GM19455 (cell line): ENCODE results near the gene NRXN3.

ENCODE experiments used
- ATAC-seq: cut with Tn5 transposase; IDR thresholded peaks from one replicate; pipeline ENCODE4 v1.9.1; 2021; ENCODE audit not compliant: unreplicated experiment

The NRXN3 gene

DNA sequence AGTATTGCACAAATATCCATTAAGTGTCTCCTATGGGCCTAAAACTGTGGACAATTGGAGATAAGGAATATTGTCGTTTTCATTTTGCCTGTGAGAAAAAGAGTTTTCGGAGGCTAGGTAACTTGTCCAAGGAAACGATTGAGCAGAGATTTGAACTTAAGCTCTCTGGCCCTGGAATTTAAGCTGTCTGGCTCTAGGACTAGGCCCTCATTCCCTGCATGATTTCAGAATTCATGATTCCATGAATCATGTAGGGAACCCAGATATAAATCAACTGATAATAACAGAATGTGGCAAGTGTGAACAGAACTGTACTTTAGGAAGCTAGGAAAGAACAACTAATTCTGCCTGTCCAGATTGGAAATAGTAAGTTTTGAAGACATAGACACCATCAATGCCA is 1100.2 kb downstream of the NRXN3 start:
- ATAC-seq = no peak

DNA sequence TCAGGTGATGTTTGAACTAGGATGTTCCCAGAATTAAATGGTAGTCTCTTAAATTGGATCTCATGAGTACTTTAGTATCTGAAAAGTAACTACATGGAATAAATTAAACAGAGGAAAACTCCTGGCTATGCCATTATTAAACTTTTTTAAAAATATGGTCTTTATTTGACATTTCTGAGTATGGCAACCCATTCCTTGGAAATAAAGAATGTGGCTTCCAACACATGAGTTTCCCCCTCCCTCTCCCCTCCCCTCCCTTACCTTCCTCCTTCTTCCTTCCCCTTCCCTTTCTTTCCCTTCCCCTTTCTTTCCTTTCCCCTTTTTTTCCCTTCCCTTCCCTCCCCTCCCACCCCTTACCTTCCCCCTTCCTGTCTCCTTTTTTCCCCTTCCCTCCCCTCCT is 1100.9 kb downstream of the NRXN3 start:
- ATAC-seq = no peak

DNA sequence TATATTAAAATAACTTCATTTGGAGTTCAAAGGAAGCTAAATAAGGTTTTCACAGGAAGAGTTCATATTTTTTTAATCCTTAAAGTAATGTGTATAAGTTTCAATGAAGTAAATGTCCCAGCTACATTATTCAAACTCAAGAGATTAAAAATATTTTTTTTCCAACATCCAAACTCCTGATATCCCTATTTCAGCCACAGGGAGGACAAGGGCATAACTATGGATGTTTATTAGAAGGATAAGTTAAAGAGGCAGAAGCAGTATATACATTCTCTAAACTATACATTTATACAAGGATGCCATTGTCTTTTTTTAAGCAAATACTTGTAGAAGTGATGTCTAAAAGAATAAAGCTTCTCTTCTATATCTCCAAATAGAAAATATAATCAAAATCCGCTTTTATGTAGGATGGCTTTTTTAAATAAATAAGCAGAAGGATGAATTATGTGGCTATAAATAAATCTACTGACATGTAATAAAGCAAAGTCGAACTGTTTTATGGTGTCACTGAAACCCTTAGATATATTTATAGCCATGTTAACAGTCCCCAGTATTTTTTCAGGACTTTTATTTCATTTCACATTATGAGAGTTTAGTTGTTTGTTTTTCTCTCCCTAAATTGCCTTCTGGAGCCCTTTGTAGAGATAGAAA is 1104.6 kb downstream of the NRXN3 start:
- ATAC-seq = no peak

DNA sequence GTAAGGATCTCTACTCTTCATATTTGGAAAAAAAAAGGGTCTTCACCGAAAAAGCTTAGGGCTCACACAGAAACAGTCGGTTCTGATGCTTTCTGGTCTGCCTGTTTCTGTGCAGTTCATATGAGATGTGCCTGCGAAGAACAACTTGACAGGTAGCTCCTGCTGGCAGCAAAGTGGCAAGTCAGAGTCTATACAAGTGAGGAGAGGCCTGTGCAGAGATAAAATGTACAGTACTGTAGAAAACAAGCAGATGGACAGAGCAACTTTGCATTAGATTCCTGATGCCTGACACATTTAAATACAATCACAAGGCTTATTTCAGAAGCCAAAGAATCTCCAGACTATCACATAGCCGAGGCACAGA is 1105.1 kb downstream of the NRXN3 start:
- ATAC-seq = no peak

DNA sequence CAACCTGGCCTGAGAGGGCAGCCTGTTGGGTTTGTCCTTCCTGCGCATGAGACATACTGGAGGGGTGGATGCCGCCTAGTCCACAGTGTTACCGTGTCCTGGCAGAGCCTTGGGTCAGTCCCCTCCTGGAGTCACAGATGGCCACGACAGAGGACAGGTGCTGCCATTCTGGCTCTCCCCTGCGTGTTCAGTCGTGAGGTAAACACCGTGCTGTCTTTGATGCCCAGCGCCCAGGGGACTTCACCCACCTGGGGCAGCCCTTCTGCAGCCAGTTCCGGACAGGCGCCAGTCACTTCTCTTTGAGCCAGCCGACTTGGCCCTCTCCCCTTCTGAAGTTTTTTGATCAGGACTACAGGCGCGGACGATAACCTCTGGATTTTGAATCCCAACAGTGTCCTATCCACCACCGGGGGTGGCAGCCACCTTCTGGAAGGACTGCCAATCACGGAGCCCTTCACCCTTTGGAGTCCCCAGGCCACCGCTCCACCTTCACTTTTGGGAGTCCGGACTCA is 1108.2 kb downstream of the NRXN3 start:
- ATAC-seq = no peak

DNA sequence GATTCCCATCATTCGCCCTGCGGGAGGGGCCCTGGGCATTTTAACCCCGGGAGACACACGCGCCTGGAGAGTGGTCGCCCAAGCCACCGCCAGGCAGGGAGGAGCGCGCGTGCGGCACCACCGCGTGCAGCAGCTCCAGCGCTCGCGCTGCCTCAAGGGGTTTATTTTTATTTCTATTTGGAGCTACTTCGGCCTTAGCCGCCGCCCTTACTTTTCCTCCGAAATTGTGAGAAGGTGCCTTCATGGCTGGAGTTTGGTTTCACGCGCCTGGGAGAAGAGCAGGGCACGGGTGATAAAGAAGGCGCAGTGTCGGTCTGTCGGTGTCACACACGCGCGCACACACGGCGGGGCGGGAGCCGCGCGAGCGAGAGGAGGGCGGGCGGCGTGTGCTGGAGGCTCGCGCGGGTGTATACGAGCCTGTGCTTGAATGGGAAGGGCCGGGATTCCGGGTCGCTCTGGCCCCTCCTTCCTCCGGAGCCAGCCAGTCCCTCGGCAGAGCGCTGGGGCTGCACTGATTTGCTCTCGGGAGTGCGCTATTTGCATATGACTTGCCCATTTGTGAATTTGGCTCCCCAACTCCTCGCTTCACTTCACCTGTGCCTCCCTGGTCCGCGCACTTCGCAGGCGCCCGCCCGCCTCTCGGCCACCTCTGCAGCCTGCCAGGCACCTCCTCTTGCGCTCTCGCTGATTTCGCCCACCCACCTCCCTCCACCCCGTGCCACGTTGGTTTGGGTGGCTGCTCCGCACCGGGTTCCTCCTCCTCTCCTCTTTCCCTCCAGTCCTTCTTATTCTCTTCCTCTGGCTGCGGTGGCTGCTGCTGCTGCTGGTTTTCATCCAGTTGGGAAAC is 1108.8 kb downstream of the NRXN3 start:
- no peak for ATAC-seq

DNA sequence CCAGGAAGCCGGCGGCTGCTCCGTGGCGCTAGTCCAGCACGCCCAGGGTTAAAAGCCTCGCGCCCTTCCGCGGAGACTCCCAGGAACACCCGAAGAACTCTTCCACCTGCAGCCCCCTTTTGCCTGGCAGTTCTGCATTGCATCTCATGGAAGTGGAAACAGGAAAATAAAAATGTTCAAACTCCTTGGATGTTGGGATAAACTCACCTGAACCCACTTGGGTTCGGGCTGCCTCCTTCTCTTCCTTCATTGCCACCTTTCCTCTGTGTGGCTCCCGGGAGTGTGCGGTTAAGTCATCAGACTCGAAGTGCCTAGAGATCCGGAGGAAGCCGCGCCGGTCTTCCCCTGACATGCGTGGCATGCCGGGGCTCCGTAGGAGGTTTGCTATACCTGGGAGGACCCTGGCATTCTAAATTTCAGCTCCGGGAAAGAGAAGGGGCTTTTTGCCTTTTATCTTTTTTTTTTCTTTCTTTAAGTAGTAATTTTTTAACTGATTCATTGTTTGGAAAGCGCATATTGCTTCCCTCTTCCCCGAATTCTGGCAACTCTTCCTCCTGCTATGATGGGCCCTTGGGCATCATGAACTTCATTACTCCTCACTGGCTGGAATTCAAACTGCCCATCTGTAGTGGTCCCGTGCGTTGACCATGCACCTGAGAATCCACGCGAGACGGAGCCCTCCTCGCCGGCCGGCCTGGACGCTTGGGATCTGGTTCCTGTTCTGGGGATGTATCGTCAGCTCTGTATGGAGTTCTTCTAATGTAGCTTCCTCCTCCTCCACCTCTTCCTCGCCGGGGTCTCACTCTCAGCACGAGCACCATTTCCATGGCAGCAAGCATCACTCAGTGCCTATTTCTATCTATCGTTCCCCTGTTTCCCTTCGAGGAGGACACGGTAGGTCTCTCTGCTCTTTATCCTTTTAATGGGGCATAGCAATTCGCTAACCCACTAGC is 1109.7 kb downstream of the NRXN3 start:
- no peak for ATAC-seq

DNA sequence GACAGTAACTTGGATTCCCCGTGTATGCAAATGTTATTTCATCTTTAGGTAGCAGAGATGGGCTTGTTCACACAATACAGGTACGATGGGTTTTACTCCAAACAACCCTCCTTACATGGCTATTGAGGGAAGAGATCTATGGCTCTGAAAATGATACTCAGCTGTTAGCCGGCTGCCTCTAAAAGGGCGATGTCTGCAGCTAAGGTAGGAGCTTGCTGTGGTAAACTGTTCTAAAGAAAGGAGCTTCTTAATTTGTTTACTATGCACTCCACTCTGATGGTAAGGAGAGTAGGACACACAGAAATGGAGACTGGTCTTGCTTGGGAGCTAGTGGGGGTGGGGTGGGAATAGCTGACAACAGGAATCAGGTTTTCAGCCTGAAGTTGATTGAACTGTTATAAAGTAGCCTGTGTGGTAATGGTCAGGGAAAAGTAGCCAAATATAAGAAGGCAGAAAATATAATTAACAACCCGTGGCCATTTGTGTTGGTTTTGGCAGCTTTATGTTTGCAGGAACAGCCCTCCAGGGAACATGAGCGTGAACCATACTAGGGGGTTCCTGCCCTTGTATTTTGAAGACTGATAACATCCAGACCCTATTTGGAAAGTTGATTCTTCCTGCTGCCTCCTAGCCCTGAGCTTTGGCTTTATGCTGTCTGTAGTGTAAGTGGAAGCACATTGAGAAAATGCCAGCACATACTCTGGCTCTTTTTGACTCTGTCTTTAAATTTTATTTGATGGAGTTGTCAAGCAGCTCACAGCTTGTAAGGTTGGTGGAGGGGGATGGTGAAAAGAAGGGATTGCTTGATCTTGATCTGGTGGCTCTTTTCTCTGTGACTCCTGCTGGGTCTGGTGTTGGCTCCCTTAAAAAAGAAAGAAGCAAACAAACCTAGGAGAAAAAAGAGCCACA is 1111.3 kb downstream of the NRXN3 start:
- no peak for ATAC-seq

DNA sequence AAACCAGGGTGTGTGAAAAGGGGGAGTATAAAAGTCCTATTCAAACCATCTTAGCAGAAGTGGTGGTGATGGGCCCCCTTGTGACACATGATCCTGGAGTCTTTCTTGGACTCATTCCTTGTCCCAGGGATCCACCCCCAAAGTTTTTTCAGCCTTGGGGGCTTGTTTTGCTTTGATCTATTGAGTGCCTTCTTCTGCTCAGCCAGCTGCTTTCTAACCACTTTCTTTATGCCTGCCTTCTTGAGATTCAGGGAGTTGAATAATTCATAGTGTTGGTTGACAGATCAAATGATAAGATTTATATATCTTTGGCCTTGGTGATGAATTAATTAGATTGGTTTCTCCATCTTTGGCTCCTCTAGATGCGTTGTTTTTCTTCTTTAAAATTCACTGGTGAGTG is 1114.4 kb downstream of the NRXN3 start:
- ATAC-seq = no peak

DNA sequence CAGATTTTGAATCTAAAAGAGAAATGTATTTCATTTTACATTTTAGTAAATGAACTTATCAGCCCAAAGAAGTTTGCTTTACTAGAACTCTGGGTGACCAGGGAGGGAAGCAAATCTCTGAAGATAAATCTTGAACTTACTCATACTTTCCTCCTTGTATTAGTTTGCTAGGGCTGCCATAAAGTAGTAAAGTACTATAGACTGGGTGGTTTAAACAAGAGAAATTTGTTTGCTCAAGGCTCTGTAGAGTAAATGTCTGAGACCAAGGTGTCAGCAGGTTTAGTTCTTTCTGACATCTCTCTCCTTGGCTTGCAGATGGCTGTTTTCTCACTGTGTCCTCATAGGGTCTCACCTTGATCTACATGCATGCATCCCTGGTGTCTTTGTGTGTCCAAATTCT is 1115.1 kb downstream of the NRXN3 start:
- ATAC-seq = no peak

DNA sequence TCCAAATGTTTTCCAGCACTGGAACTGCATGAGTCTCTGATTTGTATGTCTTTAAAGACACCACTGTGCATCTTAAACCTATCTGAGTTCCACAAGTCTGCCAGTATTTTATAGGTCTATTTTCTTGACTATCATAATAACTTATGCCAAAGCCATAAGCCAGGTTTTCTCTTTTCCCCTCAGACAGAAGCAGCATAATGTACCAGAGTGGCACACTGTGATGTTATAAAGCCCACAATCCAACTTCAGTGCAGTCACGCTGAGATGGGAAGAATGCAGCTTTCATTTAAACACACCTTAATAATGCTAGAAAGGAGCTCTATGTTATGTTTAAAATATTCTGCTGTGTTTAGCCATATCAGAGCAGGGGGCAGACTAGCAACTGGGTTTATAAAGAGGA is 1117.8 kb downstream of the NRXN3 start:
- ATAC-seq = no peak

DNA sequence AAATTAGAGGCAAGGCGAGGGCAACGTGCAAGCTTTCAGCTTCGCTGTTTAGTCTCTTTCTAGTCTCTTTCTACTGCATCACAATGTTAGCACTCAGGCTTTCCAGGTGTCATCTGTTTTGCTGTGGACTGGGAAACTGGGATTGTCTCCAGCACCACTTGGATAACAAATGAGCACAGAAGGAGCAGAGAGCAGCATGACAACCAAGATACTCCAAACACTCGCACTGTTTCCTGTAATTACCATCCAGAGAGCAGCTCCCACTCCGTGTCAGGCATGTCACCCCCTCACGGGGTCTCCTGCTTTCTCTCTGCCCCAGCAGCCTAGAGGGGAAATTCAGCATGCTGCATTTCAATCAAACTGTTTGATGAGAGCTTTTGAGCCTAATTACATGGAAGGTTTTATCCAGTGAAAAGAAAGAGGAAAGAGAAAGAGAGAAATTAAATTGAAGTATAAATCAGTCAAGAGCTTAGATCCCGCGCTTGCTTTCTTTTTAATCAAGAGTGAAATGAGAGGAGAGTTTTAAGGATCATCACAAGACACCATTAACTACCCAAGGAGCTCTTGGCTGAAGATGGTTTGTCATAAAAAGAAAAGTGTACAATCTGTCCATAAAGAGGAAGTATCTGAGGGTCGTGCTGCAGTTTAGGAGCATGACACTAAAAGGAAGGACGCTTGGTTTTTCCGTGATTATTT is 1123.5 kb downstream of the NRXN3 start:
- no peak for ATAC-seq

DNA sequence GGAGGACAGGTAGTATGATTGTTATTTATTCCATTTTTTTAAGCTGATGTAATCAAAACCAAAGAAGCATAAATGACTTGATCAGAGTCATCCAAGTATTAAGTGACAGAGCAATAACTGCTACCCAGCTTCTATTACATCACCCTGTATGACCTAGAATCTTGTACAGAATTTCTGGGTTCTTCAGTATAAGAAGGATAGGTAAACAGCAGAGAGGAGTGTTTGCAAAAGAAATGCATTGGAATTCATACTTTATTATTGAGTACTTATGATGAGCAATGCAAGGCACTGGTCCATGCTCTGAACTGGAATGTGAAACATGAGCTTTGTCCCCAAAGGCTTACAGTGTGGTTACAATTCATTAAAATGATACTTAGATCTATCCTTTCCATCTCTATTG is 1124.3 kb downstream of the NRXN3 start:
- ATAC-seq = no peak

DNA sequence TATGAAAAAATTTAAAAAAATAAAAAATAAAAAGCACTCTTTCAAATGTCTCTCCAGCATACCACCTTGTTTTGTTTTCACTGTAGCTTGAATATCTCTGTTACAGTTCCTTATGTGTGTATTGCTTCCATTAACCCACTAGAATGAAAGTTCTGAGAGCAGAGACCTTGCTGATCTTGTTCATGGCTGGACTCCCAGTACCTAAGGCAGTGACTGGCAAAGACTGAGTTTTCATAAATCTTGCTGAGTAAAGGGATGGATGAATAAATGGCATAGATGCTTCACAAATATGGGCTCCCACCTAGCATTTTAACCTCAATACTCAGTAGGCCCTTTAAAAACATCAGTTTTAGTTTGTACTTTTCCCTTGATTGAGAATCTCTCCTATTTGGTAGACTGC is 1125.2 kb downstream of the NRXN3 start:
- no peak for ATAC-seq

DNA sequence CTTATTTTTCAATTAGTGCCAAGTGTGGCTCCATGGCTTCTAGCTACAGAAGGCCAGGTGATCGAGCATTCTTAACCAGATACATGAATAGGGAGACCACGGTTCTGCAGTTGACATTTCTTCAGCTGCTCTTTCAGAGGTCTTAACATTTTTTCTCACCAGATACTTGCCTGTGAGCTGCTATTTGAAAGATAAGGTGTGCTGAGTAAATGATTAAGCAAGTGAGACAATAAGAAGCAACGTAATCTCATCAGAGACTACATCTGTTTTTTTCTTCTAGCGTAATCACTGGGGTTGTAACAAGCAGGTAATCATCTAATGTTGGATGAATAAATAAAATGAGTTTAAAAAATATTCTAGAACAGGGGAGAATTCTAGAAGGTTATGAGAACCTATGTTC is 1128.2 kb downstream of the NRXN3 start:
- no peak for ATAC-seq

DNA sequence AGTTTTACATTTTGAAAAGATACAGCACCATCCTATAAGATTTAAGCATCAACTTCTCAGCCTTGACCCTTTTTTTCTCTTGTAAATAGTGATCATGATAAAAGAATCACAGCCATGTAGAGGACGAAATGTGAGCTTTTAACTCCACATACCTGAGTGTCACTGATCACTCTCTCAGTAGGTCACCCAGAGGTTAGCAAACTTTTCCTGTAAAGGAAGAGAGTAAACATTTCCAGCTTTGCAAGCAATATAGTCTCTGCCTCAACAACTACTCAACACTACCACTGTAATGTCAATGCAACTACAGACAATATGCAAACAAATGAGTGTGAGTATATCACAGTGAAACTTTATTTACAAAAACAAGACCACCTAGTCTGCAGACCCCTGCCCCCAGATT is 1129.0 kb downstream of the NRXN3 start:
- ATAC-seq = no peak

DNA sequence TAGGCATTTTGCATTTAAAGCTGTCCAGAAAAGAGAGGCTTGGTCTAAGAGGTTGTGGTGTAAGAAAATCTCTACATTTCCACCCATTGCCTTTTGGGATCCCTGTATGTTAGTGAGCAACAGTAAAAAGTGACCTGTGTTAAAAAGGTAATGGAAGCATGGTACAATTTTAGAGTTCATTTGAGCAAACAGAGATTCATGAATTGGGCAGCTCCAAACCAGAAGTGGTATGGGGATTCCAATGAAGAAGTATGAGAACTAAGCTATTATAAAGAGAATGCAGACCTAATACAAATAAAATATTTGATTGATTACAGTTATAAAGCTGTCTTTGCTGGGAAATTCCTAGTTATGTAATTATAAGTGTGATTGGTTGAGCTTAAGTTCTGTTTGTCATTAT is 1134.1 kb downstream of the NRXN3 start:
- no peak for ATAC-seq

DNA sequence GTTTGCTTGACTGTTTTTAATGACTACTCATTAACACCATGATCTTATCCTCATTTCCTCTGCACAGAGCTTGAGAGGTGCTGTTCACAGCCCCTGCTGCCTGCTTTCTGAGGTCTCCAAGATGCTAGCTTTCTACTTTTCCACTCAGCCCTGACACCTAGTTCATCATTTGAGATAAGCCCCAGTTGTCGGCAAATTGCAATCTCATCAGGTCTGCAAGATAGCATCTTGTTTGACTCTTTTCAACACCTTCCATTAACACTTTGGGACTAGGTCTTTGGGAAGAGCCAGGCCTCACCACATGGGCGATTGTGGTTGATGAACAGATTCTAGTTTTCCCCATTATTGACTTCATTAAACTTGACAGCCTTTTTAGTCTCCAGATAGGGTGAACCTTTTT is 1136.4 kb downstream of the NRXN3 start:
- ATAC-seq = no peak

DNA sequence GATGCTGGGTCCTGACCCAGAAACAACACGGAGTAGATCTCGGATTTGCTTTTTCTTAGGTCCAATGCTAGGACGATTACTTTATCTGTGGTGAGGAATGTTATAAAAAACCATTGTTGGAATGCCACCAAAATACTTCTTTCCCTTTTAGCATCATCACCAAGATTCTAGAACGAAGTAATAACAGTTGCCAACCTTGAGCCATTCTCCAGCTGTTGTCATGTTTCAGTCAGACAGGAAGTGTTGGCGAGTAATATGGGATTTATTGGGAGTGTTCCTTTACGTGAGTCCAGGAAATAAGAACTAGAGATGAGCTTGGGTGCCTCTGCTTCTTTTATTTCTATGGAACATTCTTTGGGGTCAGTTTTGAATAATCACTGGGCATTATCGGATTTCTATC is 1148.2 kb downstream of the NRXN3 start:
- ATAC-seq = no peak

DNA sequence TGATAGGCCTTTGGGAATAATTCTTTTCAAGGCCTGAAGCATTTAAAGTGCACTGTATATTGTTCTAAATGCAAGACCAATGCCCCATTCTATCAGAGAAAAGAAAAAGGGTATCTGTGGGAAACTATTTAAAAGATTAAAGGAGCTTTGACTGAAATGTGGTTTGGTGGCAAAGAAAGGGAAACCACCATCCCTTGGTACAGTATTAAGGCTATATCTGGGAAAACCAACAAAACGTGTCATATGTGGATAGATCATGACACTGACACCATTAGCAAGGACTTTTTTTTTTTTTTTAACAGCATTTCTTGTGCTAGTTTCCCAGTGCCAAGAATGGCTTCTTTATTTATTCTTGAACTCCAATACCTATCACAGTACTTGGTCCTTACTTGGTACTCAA is 1150.4 kb downstream of the NRXN3 start:
- no peak for ATAC-seq
